HG02759 (cell line): Measurements from ENCODE around the gene KRTAP1-1.
"Not testable (repeated sequence)": the region's sequence is repeated elsewhere in the genome, so short reads cannot be mapped to it uniquely, and the experiment has no call there.

Experiments used
- ATAC-seq: cut with Tn5 transposase; IDR thresholded peaks from one replicate; pipeline ENCODE4 v1.9.1; 2021; ENCODE audit warnings: mild to moderate bottlenecking, moderate library complexity; ENCODE audit not compliant: unreplicated experiment

KRTAP1-1 gene

GRCh38 chr17:41057547-41057946 is 16.3 kb upstream of the KRTAP1-1 start:
- no peak for ATAC-seq

DNA sequence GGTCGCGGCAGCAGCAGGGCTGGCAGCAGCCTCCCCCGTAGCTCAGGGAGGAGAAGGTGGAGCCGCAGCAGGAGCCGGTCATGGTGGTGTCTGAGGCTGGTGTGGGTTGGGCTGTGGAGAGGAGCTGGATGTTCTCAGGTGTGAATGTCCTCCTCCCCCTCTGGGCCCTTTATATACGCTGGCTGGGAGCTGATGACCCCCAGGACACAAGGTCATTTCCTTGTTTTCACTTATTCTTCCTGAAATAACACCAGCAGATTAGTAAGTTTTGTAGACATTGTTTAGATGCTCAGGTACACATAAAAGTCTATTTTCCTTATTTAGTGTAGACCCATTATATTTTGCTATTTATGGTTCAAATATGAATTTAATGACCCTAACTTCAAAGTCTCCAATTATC is 13.9 kb upstream of the KRTAP1-1 start, which contains the start of gene KRTAP2-2:
Gene KRTAP2-2, minus strand, starts transcription at position 101 of the 400 bp plus-strand sequence. Its CDS starts 19 bp downstream, at position 82.
- not testable (repeated sequence) for ATAC-seq

DNA sequence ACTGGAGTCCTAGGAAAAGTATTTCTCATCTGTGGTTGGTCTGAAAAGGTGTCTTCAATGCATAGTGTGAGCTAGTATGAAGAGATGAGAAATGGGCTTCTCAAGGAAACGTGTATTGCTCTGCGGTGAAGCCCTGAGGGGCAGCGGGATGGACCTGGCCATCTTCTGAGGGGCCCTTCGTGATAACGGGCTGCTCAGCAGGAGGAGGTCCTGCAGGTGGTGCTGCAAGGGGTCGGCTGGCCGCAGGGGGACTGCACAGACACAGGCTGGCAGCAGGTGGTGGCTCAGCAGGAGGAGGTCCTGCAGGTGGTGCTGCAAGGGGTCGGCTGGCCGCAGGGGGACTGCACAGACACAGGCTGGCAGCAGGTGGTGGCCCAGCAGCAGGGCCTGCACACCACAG is 13.3 kb upstream of the KRTAP1-1 start:
- not testable (repeated sequence) for ATAC-seq

DNA sequence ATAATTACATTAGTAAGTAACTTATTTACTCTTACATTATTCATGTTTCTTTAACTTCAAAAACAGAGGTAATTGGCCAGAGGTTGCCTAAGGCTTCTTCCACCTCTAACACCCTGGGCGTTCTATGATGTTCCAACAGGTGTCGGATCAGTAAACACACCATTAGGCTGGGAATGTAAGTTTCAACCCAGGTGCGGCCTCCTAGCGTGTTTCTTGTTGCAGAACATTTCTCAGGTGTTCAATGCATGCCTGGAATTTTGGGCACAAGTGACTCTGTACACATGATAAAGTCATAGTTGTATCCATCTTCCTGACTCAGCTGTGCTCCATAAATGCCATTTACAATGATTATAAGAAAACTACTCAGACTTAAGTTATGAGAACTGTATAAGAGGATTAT is 12.8 kb upstream of the KRTAP1-1 start:
- no peak for ATAC-seq

DNA sequence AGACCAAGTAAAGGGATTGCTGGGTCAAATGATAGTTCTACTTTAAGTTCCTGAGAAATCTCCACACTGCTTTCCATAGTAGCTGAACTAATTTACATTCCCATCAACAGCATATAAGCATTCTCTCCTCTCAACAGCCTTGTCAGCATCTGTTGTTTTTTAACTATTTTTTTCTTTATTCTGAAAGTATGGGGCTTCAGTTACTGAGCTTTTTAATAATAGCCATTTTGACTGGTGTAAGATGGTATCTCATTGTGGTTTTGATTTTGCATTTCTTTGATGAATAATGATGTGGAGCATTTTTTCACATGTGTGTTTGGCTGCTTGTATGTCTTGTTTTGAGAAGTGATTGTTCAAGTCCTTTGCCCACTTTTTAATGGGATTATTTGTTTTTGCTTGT is 11.3 kb upstream of the KRTAP1-1 start:
- ATAC-seq: no peak

- ATAC-seq: no peak
Observed at GRCh38 chr17:41049110-41049509, 7.9 kb upstream of the KRTAP1-1 start.

DNA sequence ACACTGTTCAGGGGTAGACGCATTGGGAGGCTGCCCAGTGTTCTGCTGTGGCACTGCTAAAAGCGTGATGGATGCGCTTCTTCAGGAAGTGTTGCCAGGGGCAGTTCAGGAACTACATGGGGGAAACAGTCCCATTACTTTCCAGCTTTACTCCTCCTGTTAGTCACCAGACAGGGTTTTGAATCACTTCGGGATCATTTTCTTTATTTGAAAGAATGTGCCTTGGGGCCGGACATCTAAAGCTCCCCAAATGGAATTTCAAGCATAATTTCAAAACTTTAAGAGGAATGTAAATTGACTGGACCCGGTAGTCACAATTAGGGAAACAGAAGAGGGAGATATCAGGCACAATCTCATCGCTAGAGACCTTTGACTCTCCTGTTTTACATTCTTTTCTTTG is 7.2 kb upstream of the KRTAP1-1 start:
- ATAC-seq: no peak

DNA sequence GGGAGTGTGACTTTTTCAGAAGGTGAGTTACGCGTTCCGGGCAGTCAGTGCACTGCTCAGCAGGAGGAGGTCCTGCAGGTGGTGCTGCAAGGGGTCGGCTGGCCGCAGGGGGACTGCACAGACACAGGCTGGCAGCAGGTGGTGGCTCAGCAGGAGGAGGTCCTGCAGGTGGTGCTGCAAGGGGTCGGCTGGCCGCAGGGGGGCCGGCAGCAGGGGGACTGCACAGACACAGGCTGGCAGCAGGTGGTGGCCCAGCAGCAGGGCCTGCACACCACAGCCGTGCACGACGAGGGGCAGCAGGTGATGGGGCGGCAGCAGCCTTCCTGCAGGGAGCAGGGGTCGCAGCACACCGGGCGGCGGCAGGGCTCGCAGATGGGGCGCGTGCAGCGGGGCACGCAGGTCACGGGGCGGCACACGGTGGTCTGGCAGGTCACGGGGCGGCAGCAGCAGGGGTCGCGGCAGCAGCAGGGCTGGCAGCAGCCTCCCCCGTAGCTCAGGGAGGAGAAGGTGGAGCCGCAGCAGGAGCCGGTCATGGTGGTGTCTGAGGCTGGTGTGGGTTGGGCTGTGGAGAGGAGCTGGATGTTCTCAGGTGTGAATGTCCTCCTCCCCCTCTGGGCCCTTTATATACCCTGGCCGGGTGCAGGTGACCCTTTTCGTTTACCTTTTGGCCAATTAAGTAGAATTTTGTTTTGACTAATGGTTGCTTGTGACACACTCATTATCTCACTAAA is 5.7 kb upstream of the KRTAP1-1 start, which contains the start of gene KRTAP2-1:
Gene KRTAP2-1, minus strand, starts transcription at position 582 of the 731 bp plus-strand sequence. Its CDS starts 49 bp downstream, at position 533.
- ATAC-seq: not testable (repeated sequence)

DNA sequence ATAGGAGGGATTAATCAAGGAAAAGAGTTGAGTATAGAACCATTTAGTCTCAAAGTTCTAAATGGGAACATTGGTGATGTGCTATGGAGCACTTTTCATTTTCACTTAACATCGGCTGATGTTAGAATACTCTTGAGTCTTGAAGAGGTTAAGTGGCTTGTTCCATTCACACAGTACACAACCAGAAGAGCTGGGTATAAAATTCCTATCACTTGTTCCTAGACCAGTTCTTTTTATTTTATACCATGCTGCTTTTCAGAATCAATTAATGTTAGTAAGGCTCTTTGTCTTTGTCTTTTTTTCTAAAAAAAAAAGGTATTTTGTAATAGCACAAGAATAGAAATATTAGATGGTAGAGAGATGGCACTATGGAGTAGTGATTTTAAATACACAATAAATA is 1.7 kb upstream of the KRTAP1-1 start:
- ATAC-seq: no peak

GRCh38 chr17:41037853-41038350 is 3.3 kb downstream of the KRTAP1-1 start:
- ATAC-seq: no peak

GRCh38 chr17:41034346-41034935 is 6.8 kb downstream of the KRTAP1-1 start, which contains the start of gene KRTAP1-3:
Gene KRTAP1-3 (minus strand): TSS chr17:41034874. CDS start chr17:41034821, 53 bp downstream.
- not testable (repeated sequence) for ATAC-seq

- no peak for ATAC-seq
Observed at GRCh38 chr17:41029633-41030245, 11.5 kb downstream of the KRTAP1-1 start, which contains the start of gene KRTAP1-4. Gene KRTAP1-4 (minus strand): TSS chr17:41030195. CDS start chr17:41030078, 117 bp downstream.

DNA sequence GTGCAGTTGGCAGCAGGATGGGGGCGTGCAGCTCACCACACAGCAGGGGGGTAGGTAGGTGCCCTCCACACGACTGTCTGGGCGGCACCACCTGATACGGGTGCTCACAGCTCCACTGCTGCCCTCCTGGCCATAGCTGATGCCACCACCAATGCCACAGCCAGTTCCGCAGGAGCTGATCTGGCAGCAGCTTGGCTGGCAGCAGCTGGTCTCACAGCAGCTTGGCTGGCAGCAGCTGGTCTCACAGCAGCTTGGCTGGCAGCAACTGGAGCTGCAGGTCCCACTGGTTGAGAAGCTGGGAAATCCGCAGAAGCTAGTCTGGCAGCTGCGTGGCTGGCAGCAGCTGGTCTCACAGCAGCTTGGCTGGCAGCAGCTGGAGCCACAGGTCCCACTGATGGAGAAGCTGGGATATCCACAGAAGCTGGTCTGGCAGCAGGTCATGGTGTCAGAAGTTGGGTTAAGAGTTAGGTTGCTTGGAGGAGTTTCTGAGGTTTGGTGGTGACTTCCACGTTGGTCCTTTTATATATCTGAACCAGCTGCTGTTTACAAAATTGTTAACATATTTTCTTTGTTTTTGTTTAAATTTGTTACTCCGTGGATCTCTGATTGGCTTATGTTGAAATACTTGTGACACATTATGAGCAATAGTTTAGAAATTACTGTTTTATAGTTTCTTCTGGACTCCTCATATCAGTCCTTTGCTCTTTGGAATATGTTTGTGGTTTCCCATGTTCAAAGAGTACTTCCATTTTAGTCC is 14.4 kb downstream of the KRTAP1-1 start, which contains the start of gene KRTAP1-5:
Gene KRTAP1-5, minus strand, starts transcription at position 494 of the 757 bp plus-strand sequence. Its CDS starts 53 bp downstream, at position 441.
- no peak for ATAC-seq

- no peak for ATAC-seq
Observed at GRCh38 chr17:41024697-41025096, 16.6 kb downstream of the KRTAP1-1 start.

- ATAC-seq: no peak
Observed at GRCh38 chr17:41020336-41020735, 20.9 kb downstream of the KRTAP1-1 start.

GRCh38 chr17:41019415-41019814 is 21.8 kb downstream of the KRTAP1-1 start:
- ATAC-seq: no peak

DNA sequence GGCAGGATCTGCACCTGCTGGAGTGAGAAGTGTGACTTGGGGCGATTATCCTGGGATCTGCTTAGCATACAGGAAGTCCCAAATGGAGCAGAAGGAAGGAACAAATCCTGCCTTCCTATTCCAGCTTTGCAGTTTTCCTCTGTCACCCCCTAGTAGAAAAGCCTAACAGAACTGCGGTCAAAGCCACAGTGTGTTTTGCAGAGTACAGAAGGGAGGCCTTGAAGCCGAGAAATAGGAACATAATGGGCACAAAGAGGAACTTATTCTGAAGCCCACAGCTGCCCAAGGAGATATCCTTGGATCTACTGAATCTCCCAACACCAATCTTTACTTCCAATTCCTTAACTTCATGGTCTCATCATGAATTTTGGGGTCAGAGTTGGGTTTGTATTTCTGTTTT is 22.7 kb downstream of the KRTAP1-1 start:
- no peak for ATAC-seq

DNA sequence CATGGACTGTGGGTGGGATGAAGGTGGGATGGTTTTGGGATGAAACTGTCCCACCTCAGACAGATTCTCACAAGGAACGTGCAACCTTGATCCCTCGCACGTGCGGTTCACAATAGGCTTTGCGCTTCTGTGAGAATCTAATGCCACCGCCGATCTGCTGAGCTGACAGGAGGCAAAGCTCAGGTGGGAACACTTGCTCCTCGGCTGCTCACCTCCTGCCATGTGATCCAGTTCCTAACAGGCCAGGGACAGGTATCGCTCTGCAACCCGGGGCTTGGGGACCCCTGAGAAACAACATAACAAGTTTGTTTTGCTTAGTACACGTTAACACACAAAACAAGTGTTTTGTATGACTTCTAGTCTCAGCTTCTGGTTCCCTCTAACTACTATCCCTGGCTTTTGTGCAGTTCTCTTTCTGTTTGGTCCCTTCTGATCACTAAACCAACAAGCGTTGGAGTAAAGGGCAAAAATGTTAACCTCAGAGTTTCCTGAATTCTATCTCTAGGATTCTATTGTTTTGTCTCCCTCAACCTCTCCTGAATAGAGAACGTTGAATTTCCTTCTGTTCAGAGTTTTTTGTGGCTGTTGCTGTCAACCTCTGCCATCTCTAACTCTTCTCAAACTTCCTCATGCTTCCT is 24.6 kb downstream of the KRTAP1-1 start:
- ATAC-seq: no peak

GRCh38 chr17:41015454-41015853 is 25.8 kb downstream of the KRTAP1-1 start:
- no peak for ATAC-seq

DNA sequence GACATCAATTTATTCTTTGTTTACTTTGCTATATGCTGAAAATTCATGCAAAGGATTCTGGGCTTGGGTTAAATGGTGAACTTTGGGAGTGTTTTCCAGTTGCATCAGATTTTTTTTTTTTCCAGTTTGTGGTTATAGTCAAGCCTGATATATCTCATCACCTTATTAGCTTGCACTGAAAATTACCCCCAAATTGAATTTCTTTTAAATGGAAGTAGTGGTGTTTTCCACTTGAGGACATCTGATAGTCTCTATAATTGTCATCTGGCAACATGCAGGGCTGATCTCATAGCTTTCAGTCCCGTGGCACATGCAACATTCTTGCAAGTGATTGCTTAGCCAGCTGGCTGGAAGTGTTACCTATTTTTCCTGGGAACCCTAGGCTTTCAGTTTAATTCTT is 27.6 kb downstream of the KRTAP1-1 start:
- no peak for ATAC-seq
